Activated CD4-positive, CD25-positive, alpha-beta regulatory T cell treated with anti-CD3 and anti-CD28 coated beads, Interleukin-2, amount 50 U/mL, for 16 hours (primary cell): Measurements from ENCODE around the gene C14orf132.
"Not testable (repeated sequence)": the region's sequence is repeated elsewhere in the genome, so short reads cannot be mapped to it uniquely, and the experiment has no call there.

Experiments used
- DNase-seq: peaks from one replicate; pipeline ENCODE4 v3.0.0-alpha.2; 2020; ENCODE audit warnings: low read depth, low spot score

Gene C14orf132

DNA sequence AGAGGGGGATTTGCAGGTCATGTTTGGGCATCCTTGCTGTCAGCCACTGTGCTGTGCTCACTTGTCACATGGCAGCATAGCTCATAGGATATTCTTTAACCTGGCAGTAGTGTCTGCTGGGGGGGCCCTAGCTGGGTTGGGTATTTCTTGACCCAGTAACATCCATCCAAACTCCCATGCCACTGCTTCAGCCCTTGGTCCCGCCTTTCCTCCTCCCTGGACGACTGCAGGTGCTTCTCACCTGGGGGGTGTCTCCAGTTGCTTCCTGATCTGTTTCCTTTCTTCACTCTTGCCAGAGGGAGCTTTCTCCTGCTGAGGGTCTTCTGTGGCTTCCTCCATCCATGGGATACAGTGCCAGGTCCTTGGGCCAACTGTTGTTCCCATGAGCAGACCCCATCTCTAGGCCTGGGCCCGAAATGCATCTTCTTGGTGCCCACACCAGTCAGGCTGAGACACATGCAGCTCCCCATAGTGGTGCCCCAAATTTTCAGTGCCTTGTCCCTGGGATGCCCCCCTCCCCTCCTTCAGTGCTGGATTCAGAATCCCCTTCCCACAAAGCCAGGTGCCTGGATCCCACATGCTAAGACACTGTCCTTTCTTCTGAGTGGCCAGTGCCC lies 20.5 kb downstream of the C14orf132 start:
- DNase-seq, result no peak

- no peak for DNase-seq
Observed at GRCh38 chr14:96060186-96060933, 21.2 kb downstream of the C14orf132 start.

DNA sequence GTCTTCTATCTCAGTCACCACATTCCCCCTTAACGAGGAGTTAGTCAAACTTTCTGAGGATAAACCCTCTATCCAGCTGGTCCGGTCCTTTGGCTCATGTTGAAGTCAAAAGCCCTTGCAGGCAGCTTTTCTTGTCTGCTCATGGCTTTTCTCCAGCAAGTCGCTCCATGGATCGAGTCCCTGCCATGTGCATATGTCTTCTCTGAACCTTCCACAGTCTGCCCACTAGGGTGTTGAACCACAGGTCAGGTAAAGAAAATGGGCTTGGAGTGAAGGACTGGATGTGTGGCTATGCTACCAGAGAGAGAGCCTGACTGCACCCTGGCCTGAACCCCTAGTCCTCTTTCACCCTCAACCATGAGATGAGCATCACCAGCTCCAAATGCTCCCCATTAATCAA lies 22.8 kb downstream of the C14orf132 start:
- DNase-seq, result no peak

- DNase-seq, result no peak
Observed at GRCh38 chr14:96062506-96062905, 23.3 kb downstream of the C14orf132 start.

- no peak for DNase-seq
Observed at GRCh38 chr14:96064866-96065265, 25.7 kb downstream of the C14orf132 start.

DNA sequence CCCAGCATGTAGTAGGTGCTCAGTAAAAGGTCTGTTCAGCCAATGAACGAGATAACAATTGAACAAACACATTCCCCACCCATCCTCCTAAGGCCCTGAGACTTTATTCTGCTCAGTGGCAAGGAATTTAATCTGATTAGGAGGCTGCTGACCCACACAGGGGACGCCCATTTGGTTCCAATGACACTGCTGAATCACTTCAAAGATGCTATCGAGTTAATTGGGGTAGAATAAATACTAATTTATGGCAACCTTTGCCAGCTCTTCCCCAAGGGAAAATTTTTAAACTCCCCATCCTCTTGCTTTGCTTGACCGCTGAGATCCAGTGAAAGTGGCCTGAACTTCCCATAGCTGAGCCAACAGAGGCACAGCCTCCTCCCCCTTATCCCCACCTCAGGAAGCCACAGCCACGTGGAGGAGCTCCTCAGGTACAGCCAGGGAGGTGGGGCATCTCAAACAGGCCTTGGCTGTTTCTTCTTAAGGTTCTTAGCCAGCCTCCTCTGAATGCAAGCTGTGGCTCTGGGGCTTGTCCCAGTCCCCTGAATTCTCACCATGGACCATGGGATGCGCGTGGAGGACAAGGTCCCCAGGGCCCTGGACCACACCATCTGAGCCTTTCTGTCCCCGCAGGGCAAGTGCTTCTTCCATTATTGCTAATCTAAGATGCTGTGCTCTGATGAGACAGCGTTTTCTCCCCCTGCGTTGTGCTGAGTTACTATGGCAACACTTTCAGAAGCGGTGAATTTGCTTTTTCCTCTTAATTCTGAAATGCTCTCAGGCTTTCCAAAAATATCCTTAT lies 26.7 kb downstream of the C14orf132 start:
- DNase-seq, result no peak

- no peak for DNase-seq
Observed at GRCh38 chr14:96066976-96067375, 27.8 kb downstream of the C14orf132 start.

GRCh38 chr14:96067985-96068930 lies 29.1 kb downstream of the C14orf132 start:
- no peak for DNase-seq

DNA sequence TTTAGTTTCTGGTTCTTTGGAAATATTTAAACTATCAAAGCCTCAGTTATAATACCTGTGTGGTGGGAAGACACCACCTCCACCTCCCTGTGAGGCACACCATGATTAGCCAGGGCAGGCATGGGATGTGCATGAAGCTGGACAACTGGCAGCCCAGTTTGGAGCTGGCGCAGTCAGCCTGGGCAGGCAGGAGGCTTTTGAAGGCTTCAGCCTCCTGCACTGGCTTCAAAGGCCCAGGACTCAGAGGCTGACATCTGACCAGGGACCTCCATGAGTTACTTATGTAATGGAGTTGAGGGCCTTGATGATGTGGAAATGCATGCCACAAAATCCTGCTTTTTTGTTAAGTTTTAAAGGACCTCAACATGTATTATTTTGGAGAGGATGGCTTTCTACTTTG lies 30.3 kb downstream of the C14orf132 start:
- no peak for DNase-seq

GRCh38 chr14:96071561-96071960 lies 32.4 kb downstream of the C14orf132 start:
- no peak for DNase-seq

DNA sequence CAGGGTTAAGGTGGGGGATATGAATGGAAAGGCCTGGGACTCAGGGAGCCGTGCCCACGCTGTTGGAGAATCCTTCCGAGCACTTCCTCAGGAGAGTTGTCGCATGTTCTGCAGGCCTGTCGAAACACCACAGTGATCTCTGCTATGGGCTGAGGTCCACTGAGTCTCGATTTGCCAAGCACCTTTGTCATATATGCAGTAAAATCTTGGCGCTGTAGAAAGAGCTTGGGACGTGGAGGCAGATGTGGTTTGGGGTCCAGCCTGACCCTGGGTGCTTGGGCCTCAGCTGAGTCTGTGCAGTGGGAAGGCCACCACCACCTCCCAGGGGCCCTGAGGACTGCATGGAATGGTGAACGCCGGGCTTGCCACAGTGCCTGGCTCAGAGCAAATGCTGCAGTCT lies 32.9 kb downstream of the C14orf132 start:
- DNase-seq, result no peak

- no peak for DNase-seq
Observed at GRCh38 chr14:96072746-96073145, 33.6 kb downstream of the C14orf132 start.

GRCh38 chr14:96073260-96074039 lies 34.3 kb downstream of the C14orf132 start:
- DNase-seq, result not testable (repeated sequence)

DNA sequence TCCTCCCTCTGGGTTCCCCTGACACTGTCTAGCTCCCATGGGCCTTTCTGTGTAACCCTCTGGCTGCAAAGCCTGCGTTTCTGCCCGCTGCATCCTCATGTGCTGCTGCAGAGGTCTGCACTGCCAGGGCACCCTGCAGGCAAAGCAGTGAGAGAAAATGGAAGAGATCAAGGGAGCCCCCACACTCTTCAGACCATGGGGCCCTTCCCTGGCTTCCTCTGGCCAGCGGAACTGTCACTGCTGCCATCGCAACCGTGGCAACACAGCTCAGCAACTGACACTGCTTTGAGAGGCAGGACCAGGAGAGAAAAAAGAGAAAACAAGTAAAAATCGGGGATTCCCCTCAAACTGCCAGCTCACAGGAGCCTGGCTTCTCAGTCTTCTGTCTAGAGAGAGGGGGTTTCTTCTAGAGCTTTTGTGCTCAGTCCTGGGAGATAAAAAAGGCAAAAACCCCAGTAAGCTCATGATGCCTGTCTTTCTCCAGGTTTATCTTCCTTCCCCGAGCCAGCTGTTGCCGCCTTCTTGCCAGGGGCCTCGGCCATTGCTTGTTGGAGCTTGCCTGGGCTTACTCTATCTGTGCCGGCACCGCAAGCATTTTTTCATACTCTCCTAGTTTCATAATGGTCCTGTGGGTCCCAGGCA lies 38.9 kb downstream of the C14orf132 start:
- DNase-seq, result no peak

DNA sequence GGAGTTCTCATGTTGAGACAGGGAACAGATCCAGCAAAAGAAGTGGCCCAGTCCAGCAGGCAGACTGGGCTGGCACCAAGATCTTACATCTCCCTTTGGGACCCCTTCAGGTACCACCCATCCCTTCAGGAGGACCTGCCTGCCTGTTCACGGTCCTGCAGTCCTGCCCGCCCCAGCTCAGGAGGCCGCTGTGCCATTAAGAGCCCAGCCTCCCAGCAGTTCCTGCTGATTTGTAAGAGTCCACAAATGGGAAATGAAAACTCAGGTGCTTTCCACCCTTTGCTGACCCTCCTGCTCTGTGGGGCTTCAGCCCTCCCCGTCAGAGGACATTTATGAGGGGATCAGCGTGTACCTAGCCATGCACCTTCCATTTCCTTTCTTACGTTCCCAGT lies 39.5 kb downstream of the C14orf132 start:
- no peak for DNase-seq

- no peak for DNase-seq
Observed at GRCh38 chr14:96079066-96079465, 39.9 kb downstream of the C14orf132 start.

- DNase-seq, result no peak
Observed at GRCh38 chr14:96080571-96080970, 41.4 kb downstream of the C14orf132 start.

- no peak for DNase-seq
Observed at GRCh38 chr14:96081224-96081623, 42.1 kb downstream of the C14orf132 start.

- DNase-seq, result no peak
Observed at GRCh38 chr14:96081767-96082400, 42.7 kb downstream of the C14orf132 start.
